Measurements from ENCODE around the gene KCNN3.

Gene KCNN3

DNA sequence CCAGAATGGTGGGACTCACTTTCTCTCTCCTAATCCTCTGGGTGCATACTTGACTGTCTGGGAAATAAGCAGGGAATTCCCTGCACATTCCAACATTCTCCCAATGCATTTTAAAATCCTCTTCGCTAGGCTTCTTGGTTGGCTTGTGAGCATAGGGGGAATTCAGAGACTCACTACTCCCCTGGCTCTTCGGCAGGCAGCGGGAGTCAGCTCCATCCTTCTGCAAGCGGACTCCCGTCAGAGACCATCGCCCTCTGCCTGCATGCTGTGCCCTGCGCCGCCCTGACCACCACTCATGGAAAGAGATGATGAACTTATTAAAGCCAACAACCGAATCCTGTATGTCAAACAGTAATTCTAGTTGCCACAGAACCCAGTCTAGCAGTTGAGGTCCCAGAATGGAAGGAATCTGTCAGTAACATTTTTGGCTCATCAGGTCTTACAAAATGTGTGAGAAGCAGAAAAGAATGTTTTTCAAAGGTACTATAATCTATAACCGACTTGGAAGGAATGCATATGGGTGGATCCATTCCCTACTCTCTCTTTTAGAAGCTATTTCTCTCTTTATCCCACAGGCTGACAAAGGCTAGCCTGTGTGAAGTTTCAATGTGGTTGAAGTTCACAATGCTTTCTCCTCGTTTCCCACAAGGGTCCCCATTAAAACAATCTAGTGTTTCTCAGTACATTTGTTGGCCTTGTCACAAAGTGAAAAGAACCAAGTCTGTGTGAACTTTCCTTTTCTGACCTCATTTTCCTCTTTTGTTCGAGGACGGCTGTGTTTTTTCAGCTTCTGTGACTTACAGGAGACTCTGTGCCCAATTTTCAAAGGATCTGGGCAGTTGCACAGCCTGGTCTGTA, 143.0 kb downstream of the KCNN3 start:
- DNase-seq (ENCODE audit: low spot score): no peak

DNA sequence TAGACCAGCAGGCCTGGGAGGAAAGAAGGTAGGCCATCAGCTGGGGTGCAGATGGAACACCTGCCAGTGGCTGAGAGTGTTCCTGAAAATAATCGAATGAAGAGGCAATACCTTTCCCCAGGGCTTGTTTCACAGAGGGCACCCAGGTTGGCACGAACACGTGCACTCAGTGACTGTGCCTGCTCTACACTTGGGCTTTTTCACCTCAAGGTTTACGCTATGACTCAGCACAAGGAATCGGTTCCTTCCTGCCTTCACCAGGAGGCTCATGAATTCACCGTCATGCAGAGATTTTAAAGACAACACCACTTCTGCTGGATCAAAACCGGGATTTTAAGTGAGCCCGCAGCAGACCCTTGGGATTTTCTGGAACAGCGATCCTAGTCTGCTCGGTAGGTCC, 143.6 kb downstream of the KCNN3 start:
- DNase-seq (ENCODE audit: low spot score): no peak

DNA sequence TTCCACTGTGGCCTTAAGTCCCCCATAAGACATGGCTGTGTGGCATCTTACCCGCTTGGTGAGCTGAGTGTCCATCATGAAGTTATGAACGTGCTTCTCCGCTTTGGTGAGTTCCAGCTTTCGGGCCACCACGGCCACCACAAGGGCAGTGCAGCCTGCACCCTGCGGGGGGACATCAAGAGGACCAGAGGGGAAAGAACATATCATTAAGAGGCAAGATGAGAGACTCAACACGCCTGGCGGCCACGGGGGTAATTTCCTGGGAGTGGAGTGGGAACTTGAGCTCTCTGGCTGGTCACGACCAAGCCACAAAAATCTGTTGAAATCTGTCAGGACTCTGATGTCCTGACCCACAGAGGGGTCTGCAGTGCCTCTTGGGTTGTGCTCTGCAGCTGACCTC, 144.2 kb downstream of the KCNN3 start:
- no peak for DNase-seq (ENCODE audit: low spot score)

DNA sequence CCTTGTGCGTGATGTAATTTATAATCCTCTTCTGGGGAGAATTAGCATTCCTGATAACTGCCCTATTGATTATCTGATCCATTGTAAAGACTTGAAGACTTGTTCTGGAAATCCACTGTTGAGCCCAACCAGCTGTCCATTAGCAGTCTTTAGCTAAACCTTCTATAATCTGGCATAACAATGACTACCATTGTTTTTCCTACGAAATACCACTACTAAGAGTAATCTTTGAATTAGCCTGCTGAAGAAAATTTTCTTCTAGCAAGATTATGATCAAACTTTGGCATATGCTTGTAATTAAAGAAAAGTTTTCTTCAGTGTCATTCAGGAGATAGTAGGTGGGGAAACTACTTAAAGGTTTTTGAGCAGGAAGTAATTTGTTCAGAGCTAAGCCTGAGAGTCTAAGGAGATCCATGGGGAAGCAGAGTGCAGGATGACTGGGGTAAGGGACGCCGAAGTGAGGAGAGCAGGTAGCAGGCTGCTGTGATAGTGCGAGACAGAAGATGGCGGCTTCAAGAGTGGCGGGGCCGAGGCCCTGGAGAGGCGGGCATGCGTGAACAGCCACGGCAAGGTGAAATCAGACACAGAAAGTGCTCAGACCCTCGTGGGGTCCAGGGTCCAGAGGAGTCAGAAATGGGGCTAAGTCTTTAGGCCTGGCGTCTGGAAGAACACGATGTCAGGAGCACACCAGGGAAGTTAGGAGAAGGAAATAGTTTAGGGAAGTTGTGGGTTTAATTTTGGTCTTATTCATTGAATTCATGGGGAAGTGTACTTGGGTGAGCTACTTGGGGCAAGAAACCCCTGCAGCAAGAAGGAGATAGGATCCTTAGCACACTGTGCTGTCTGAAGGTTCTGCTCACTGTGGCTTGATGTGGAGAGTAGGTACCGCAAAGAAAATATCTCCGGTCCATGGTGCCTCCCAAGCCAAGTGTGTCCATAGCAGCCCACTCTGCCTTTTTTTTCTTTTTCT, 149.5 kb downstream of the KCNN3 start:
- DNase-seq (ENCODE audit: low spot score): no peak

DNA sequence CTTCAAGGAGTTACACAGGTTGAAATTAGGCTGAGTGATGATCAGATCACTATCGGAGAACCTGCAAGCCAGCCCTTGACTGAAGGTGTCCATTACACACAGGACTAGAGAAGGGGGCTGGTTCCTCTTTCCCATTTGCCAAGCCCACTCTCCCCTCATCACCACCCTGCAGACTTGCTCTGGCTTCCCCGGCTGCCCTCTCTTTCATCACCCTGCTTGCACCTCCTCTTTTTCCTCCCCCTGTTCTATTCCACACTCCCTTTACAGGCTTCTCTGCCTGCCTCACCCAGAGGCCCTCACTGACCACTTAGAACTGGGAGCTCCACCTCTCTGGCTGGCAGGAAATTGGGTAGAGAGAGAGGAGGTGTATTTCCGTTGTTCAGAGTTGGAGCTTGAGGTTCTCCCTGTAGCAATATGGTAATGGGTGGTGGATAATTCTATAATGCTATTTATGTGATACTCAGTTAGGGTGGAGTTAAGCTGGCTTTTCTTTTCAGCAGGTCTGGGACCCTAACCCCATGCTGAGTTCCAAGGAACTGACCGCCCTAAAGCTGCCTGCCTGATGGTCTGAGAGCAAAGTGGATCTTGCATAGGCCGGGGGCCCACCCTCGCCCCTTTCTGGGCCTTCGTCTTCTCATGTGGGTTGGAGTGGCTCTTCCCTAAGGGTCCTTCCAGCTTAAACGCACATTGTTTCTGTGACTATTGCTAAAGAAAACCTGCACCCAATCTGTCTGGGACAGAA, 150.3 kb downstream of the KCNN3 start:
- DNase-seq (ENCODE audit: low spot score): no peak

DNA sequence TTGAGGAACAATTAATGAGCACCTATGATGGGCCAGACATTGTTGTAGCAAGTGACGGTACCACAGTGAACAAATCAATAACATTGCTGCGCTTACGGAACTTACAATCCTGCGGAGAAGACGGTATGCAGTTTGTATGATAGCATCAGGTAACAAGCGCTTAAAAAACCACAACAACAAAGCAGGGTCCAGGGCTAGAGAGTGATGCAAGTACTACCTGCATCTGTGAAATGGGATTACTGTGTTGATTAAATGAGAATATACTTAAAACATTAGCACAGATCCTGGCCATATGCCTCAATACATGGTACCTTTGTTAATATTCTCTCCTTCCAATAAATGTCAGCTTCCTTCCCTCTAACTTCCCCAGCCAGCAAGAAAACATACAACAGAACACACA, 151.5 kb downstream of the KCNN3 start:
- DNase-seq (ENCODE audit: low spot score): no peak

DNA sequence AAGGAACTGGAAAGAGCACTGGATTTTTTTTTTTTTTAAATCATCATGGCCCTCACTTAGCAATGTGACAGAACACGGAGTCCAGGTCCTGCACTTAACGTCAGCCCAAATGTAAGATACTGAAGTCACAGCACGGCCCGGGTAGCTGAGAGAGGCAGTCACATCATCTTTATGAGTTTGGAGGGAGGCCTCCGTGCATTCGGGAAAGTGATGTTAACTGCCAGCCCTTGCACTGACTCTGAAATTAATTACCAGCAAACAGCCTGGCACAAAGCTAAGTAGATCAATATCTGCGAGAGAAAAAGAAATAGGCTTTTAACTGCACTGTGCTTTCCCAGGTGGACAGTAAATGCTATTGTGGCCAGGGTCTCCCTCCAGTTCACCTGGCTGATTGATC, 152.6 kb downstream of the KCNN3 start:
- no peak for DNase-seq (ENCODE audit: low spot score)

DNA sequence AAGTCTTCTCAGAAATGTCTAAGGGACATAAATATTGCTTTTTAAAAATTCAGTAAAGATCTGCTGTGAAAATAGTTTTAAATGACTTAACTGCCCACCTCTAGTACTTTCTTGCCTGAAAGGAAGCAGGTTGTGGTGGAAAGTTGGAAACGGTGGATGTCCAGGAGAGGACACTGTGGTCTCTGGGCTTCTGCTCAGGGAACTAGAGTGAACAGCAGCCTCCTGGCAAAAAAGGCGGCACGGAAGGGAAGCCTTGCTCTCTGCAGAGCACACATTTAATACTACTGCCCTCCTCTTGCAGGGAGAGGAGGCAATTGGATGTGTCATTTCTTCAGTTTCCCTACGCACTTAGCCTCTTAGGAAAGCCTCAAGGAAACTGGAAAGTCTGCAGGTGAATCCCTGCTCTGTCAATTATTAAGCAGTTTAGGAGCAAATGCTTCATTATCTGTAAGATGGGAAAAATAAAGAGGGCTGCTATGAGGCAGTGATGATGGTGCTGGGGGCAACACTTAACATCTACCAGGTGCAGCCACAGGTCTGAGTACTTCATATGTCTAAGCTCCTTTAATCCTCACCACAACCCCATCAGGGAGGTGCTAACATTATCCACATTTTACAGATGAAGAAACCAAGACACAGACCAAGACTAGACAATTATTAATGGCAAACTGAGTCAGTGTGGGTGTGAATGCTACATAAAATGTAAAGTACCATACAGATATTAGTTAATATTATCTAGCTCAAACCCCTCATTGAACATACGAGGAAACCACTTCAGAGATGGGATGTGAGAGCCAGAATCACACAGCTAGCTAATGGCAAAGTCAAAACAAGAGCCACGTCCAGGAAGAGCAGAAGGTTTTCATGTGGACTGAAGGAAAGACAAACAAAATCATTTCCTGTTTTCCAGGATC, 153.2 kb downstream of the KCNN3 start:
- DNase-seq (ENCODE audit: low spot score): no peak

DNA sequence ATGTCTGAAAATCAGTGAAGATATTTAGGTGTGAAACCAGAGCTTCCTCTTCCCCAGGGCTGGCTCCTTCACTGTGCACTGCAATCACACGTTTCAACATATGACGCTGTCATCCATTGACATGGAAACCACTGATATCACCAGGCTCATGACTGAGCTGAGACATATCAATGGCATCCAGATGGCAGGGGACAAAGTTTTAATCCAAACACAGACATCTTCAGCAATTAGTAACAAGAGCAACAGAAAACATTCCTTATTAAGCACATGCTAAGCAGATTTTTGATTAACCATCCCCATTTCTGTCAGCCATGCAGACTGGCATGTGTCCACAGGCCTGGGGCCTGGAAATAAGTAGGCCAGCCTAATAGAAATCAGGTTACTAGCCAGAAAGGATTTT, 154.1 kb downstream of the KCNN3 start:
- DNase-seq (ENCODE audit: low spot score): no peak

DNA sequence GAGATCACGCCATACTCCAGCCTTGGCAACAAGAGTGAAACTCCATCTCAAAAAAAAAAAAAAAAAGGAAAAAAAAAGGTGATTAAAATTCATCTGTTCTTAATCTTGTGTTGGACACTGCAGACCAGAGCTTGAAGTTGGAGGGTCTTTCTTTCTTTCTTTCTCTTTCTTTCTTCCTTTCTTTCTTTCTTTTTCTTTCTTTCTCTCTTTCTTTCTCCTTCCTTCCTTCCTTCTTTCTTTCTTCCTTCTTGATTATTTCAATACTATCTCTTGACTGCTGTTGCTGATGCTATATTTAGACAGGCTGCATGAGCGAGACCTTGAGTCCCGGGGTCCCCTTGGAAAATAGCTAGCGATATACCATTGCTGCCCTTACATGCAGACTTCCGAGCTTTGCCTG, 154.7 kb downstream of the KCNN3 start:
- DNase-seq (ENCODE audit: low spot score): no peak

DNA sequence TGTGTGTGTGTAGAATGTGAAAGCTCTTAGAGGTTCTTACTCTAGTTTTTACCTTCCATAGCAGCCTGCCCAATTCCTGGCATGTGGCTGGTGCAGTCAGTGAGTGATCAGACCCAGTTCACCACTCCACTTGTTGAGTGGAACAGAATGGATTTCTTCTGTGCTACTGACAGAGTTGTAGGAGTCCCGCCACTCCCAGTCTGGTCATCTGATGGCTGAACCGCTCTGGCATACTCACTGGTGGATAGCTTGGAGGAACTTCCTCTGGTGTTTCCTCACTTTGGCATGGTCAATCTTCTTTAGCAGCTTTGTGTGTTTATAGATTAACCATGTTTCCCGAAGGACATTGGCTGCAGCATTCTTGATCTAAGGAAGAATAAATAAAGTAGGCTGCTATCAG, 155.4 kb downstream of the KCNN3 start:
- DNase-seq (ENCODE audit: low spot score): no peak

DNA sequence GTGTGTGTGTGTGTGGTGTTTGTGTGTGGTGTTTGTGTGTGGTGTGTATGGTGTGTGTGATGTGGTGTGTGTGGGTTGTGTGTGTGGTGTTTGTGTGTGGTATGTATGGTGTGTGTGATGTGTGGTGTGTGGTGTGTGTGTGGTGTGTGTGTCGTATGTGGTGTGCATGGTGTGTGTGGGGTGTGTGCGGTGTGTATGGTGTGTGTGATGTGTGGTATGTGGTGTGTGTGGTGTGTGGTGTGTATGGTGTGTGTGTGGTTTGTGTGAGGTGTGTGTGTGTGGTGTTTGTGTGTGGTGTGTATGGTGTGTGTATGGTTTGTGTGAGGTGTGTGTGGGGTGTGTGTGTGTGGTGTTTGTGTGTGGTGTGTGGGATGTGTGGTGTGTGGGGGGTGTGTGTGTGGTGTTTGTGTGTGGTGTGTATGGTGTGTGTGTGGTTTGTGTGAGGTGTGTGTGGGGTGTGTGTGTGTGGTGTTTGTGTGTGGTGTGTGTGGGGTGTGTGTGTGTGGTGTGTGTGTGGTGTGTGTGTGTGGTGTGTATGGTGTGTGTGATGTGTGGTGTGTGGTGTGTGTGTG, 155.9 kb downstream of the KCNN3 start:
- DNase-seq (ENCODE audit: low spot score): no peak

DNA sequence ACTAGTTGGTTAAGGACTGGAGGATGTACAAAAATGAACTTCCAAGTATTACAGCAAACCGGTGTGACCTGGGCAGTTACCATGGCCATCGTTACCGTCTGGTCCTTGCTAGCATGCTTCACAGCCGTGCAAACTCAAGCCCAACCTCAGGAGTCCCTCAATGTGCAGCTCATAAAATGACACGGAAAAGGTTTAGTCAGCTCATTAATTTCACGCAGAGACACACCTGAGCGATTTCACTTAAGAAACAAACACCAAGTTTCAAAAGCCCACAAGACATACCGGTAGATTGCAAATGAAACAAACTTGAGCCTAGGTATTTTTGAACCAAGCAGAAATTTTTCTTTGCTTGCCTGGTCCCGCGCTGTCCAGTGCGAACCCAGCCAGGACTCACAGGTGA, 157.1 kb downstream of the KCNN3 start:
- no peak for DNase-seq (ENCODE audit: low spot score)

DNA sequence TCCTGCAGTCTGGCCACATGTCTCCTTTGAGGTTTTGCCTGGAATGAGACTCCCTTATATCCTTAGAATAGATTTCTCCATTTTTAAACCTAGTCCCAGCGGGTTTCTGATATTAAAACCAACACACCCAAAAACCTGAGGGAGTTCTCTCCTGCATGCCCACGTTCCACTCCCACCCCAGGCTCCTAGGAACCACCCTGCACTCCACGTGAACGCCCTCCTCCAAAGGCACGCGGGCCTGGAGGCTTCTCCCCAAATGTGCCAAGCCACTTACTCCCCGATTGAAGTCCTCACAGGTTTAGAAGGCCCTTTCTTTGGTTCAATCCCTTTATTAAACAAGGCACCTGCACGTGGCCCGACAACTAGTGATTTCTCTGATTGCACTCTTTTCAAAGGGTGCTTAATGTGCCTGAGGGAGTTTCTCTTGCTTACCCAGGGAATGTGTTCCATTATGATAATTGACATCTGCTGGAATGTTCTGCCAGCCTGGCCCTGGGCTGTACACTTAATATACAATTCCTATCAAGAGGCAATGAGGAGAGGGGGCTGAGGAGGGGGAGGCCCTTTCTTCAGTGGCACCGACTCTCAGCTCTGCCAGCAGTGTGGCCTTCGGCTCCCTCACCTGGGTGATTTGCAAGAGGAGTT, 157.8 kb downstream of the KCNN3 start:
- DNase-seq (ENCODE audit: low spot score): no peak

DNA sequence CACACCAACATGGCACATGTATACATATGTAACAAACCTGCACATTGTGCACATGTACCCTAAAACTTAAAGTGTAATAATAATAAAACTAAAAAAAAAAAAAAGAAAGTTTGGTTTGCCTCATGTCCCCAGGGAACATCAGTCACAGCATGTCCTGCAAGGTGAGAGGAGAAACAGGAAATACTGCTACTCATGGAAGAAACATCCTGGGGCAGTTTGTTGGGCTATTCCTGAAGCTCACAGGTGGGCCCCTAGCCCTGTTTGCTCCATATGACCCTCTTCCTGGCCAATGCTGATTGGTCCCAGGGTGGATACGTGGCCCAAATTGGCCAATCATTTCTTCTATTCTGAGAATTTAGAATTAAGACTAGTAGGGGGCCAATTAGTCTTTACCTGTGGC, 158.7 kb downstream of the KCNN3 start:
- no peak for DNase-seq (ENCODE audit: low spot score)

DNA sequence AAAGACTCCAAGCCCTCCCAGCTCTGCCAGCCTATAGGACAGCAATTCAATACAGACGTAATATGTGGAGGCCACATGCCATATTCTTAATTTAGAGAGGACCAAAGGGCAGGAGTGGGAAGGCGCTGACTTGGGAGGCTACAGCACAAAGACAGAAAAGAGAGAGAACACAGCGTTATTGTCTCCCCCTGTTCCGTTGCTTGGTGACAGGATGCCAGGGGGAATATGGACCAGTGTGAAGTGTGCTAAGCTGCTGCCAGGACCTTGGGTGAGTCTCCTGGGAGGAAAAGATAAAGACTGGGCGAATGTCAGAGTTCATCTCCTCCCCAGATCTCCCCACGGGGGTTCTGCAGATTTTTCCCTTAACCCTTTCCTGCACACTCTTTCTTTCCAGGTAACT, 160.0 kb downstream of the KCNN3 start:
- no peak for DNase-seq (ENCODE audit: low spot score)

DNA sequence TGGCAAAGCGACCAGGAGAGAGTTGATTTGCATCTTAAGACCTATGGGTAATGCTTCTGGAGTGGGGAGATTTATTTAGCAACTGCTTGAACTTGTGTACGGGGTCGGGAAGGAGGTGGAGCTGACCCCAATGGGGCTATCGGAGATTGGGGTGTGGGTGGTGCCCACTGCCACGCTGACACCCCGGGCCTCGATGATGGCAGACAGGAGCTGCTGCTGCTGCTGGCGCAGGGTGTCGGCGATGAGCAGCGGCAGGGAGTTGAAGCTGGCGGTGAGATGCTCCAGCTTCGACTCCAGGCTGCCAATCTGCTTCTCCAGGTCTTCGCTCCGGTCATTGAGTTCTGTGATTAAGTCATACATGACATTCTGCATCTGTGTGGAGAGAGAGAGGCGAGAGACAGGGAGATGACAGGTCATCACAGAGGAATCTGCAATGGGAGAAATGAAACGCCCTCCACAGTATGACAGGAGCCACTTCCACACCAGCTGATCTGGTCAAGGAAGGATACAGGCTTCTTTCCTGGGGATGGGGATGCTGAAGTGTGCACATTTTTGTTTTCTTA, 162.1 kb downstream of the KCNN3 start:
- peak; percentile 25 for DNase-seq (ENCODE audit: low spot score)

DNA sequence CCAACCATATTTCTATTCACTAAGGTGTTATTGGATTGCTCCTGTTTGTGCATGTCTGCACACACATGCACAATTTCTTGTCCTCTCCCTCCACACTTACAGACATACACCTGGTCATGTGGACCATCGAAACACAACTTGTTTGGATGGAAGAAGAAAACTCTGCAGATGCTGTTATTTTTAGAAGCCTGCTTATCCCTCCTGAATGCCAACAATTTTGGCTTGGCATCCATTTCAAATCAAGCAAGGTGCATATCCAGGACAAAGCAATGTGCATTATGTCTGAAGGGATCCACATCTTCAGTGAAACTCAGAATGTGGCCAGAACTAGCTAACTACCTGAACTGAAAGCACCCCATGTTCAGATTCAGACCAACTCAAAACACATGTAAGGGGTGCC, 163.2 kb downstream of the KCNN3 start:
- no peak for DNase-seq (ENCODE audit: low spot score)

DNA sequence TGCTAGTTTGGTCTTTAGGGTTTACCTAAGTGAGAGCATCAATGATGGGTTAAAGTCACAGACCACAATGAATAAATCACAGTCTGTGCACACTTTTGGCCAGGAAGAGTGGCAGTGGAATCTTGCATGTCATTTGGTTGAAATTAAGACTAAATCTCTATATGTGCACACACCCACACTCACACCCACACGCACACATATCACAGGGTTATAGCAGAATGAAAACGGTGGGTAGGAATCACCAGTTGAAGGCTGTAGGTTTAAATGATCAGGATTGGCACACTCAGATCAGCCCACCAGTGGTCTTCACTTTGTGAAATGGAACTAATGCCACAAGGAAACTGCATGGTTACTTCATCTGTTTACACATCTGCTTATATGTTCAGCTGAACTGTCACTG, 164.5 kb downstream of the KCNN3 start:
- DNase-seq (ENCODE audit: low spot score): no peak

DNA sequence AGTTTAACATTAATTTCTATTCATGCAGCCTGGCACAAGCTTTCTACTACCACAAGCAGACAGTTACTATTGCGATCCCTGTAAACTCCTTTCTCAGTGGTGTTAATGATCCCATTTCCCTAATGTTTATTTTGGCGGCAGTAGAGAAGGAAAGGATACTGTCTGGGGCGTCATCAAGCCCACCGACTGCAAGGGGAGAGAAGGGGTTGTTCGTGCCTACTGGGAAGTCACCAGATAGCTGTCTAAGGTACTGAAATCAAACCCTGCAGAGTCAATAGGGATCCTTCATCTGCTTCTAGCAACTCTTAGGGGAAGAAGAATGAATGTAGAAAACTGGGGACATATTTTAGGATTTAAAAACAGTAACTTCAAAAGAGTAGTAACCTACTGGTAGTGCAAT, 166.9 kb downstream of the KCNN3 start:
- no peak for DNase-seq (ENCODE audit: low spot score)

Measured in AG08396 (cell line).